ENCODE measurements around the gene RNF151.

DNA sequence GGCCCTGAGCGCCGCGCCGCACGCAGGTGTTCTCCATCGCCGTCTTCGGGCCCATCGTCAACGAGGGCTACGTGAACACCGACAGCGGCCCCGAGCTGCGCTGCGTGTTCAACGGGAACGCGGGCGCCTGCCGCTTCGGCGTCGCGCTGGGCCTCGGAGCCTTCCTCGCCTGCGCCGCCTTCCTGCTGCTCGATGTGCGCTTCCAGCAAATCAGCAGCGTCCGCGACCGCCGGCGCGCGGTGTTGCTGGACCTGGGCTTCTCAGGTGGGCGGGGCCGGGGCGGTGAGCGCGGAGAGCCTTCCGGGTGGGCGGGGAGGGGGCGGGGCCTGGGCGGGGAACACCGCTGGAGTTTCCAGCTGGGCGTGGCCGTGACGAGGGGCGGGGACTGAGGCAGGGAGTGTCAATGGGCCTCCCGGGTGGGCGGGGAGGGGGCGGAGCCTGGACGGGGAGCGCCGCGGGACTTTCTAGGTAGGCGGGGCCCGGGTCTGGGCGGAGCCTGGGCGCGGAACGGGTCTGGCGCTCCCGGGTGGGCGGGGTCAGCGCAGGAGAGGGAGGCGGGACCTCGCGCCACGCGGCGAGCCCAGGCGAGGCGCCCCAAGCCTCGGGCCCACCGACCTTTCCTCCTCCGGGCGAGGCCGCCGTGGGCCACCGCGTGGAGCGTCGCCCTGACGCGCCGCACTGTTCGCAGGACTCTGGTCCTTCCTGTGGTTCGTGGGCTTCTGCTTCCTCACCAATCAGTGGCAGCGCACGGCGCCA, 25.5 kb downstream of the RNF151 start:
- TF ChIP-seq, protein P1, sequence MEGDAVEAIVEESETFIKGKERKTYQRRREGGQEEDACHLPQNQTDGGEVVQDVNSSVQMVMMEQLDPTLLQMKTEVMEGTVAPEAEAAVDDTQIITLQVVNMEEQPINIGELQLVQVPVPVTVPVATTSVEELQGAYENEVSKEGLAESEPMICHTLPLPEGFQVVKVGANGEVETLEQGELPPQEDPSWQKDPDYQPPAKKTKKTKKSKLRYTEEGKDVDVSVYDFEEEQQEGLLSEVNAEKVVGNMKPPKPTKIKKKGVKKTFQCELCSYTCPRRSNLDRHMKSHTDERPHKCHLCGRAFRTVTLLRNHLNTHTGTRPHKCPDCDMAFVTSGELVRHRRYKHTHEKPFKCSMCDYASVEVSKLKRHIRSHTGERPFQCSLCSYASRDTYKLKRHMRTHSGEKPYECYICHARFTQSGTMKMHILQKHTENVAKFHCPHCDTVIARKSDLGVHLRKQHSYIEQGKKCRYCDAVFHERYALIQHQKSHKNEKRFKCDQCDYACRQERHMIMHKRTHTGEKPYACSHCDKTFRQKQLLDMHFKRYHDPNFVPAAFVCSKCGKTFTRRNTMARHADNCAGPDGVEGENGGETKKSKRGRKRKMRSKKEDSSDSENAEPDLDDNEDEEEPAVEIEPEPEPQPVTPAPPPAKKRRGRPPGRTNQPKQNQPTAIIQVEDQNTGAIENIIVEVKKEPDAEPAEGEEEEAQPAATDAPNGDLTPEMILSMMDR (IDR thresholded peaks at IDR 0.05) = no peak
- TF ChIP-seq ZFX (IDR thresholded peaks at IDR 0.05; ENCODE audit: borderline replicate concordance) = no peak
